Measurements from ENCODE around the gene MYCBPAP. TPM values are rescaled to one million over a fixed set of nuclear protein-coding genes. Genes with fewer than 3 reads are reported as not detected.

Gene MYCBPAP
- total and polyA plus RNA-seq, 12 donors: 0.17 to 1.6 (median 0.59) TPM

DNA sequence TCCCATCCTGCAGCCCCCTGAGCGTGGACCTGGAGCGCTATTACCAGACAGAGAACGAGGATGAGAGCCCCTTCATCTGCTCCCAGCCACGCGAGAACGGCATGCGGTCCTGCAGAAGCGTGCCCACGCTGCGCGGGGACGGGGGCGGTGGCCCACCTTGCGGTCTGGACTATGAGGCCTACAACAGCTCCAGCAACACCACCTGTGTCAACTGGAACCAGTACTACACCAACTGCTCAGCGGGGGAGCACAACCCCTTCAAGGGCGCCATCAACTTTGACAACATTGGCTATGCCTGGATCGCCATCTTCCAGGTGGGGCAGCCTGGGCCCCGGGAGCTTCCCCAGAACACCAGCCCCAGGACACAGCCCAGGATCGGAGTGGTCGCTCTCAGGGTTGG, 64.3 kb downstream of the MYCBPAP start:
- intact Hi-C loops (cut with DNase I): no loop called here
- H3K4me1 ChIP-seq: no peaks in the 10 kb centered on the region
- ATAC-seq (no peak), DNase-seq (no peak)
- no peaks in the 10 kb centered on the region for H3K36me3 ChIP-seq
- no peak overlapping the region for H3K4me3 ChIP-seq
- peaks cover 0 to 6% (median 0%) of the 10 kb centered on the region in 7 donors for H3K27me3 ChIP-seq
- whole genome bisulfite sequencing, 2 donors: 96 to 97% methylated on average over 20 of the region's 20 CpGs
- H3K9me3 ChIP-seq: no peaks in the 10 kb centered on the region
- no peak overlapping the region for H3K27ac ChIP-seq
- TF ChIP-seq, protein P1, sequence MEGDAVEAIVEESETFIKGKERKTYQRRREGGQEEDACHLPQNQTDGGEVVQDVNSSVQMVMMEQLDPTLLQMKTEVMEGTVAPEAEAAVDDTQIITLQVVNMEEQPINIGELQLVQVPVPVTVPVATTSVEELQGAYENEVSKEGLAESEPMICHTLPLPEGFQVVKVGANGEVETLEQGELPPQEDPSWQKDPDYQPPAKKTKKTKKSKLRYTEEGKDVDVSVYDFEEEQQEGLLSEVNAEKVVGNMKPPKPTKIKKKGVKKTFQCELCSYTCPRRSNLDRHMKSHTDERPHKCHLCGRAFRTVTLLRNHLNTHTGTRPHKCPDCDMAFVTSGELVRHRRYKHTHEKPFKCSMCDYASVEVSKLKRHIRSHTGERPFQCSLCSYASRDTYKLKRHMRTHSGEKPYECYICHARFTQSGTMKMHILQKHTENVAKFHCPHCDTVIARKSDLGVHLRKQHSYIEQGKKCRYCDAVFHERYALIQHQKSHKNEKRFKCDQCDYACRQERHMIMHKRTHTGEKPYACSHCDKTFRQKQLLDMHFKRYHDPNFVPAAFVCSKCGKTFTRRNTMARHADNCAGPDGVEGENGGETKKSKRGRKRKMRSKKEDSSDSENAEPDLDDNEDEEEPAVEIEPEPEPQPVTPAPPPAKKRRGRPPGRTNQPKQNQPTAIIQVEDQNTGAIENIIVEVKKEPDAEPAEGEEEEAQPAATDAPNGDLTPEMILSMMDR (IDR thresholded peaks at IDR 0.05): no peak

- WGBS, 2 donors: 88 to 90% methylated on average over 12 of the region's 12 CpGs
- Histone ChIP-seq H3K27ac (no peak overlapping the region), H3K4me1 (no peaks in the 10 kb centered on the region), H3K9me3 (no peaks in the 10 kb centered on the region), H3K27me3 (peaks cover 0 to 3% (median 0%) of the 10 kb centered on the region in 7 donors), H3K36me3 (no peaks in the 10 kb centered on the region), H3K4me3 (no peak overlapping the region)
- TF ChIP-seq, protein P1 (IDR thresholded peaks at IDR 0.05): no peak
- intact Hi-C loops (cut with DNase I): no loop called here
- DNase-seq (no peak), ATAC-seq (no peak)
Measured at GRCh38 chr17:50573866-50574611, 65.8 kb downstream of the MYCBPAP start.

DNA sequence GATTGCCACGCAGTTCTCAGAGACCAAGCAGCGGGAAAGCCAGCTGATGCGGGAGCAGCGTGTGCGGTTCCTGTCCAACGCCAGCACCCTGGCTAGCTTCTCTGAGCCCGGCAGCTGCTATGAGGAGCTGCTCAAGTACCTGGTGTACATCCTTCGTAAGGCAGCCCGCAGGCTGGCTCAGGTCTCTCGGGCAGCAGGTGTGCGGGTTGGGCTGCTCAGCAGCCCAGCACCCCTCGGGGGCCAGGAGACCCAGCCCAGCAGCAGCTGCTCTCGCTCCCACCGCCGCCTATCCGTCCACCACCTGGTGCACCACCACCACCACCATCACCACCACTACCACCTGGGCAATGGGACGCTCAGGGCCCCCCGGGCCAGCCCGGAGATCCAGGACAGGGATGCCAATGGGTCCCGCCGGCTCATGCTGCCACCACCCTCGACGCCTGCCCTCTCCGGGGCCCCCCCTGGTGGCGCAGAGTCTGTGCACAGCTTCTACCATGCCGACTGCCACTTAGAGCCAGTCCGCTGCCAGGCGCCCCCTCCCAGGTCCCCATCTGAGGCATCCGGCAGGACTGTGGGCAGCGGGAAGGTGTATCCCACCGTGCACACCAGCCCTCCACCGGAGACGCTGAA, 67.5 kb downstream of the MYCBPAP start:
- WGBS, 2 donors: 90 to 94% methylated on average over 27 to 33 of the region's 33 CpGs
- peaks cover 0 to 6% (median 0%) of the 10 kb centered on the region in 7 donors for H3K27me3 ChIP-seq
- intact Hi-C loops (cut with DNase I): no loop called here
- no peaks in the 10 kb centered on the region for H3K4me1 ChIP-seq
- no peaks in the 10 kb centered on the region for H3K36me3 ChIP-seq
- H3K27ac ChIP-seq: no peak overlapping the region
- H3K4me3 ChIP-seq: no peak overlapping the region
- no peaks in the 10 kb centered on the region for H3K9me3 ChIP-seq
- TF ChIP-seq, protein P1 (IDR thresholded peaks at IDR 0.05): no peak
- DNase-seq (no peak), ATAC-seq (no peak)

GRCh38 chr17:50576864-50577263, 68.6 kb downstream of the MYCBPAP start:
- no peaks in the 10 kb centered on the region for H3K36me3 ChIP-seq
- ATAC-seq (no peak), DNase-seq (no peak)
- no peak overlapping the region for H3K4me3 ChIP-seq
- peaks cover 0 to 6% (median 0%) of the 10 kb centered on the region in 7 donors for H3K27me3 ChIP-seq
- no peaks in the 10 kb centered on the region for H3K9me3 ChIP-seq
- no peaks in the 10 kb centered on the region for H3K4me1 ChIP-seq
- TF ChIP-seq, protein P1 (IDR thresholded peaks at IDR 0.05): no peak
- 73 to 81% methylated on average over 13 of the region's 13 CpGs for WGBS, 2 donors
- H3K27ac ChIP-seq: no peak overlapping the region
- intact Hi-C loops (cut with DNase I): no loop called here
